ENCODE results near the gene PARD3. TPM values are rescaled to one million over a fixed set of nuclear protein-coding genes. Genes with fewer than 3 reads are reported as not detected.

The PARD3 gene
- total RNA-seq, 1 donor from 2014 or later: 0.11 TPM

DNA sequence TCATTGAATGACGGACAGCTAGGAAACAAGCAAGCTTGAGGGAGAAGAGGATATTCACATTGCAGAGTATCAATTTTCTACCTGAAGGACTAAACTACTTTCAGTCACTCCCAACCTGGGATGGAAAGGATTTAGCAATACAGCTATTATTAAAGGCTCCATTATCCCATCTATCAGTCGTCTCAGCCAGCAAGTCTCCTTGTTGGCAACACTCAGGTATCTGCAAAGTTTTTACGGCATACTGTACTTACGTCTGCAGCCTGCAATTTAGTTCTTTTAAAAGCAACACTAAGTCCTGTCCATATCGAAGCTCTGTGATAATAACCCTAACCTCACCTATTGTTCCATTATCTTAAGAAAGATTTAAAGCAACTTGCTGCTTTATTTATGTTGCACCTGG is 689.4 kb downstream of the PARD3 start:
- POLR2A ChIA-PET: no interaction called here
- intact Hi-C loops (cut with micrococcal nuclease): no loop called here
- no peaks in the 10 kb centered on the region for H3K27me3 Mint-ChIP-seq
- no peak overlapping the region for H3K4me3 Mint-ChIP-seq
- no peaks in the 10 kb centered on the region for H3K4me1 Mint-ChIP-seq
- ATAC-seq (ENCODE audit: low read depth) (no peak), DNase-seq (no peak)
- TF ChIP-seq, protein P1, sequence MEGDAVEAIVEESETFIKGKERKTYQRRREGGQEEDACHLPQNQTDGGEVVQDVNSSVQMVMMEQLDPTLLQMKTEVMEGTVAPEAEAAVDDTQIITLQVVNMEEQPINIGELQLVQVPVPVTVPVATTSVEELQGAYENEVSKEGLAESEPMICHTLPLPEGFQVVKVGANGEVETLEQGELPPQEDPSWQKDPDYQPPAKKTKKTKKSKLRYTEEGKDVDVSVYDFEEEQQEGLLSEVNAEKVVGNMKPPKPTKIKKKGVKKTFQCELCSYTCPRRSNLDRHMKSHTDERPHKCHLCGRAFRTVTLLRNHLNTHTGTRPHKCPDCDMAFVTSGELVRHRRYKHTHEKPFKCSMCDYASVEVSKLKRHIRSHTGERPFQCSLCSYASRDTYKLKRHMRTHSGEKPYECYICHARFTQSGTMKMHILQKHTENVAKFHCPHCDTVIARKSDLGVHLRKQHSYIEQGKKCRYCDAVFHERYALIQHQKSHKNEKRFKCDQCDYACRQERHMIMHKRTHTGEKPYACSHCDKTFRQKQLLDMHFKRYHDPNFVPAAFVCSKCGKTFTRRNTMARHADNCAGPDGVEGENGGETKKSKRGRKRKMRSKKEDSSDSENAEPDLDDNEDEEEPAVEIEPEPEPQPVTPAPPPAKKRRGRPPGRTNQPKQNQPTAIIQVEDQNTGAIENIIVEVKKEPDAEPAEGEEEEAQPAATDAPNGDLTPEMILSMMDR (IDR thresholded peaks at IDR 0.05): no peak
- H3K9me3 Mint-ChIP-seq: no peaks in the 10 kb centered on the region
- no peaks in the 10 kb centered on the region for H3K36me3 Mint-ChIP-seq (ENCODE audit: low read depth)
- CTCF ChIA-PET: no interaction called here
- H3K27ac Mint-ChIP-seq: no peak overlapping the region

DNA sequence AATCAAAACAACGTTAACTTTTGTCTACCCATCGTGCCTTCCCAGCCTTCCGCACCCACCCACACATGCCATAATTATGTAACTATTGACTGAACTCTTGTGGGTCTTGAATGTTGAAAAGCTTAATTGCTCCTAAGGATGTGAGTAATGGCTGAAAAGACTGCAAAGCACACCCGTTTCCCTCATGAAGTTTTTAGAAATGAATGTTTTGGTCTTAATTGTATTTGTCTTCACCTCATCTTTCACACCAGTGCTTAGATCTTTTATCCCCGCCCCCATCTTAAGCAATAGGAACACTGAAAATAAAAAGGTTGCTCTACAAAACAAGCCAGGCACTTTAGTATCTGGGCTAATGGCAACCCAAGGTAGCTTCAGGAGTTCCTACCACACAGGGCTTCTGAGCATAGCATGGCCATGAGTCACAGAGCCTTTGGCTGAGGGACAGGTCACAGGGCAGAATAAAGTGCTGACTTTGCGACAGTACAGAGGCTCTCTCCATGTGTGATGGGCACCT is 690.5 kb downstream of the PARD3 start:
- DNase-seq (no peak), ATAC-seq (ENCODE audit: low read depth) (no peak)
- Mint-ChIP-seq H3K9me3 (no peaks in the 10 kb centered on the region), H3K36me3 (ENCODE audit: low read depth) (no peaks in the 10 kb centered on the region), H3K27ac (no peak overlapping the region), H3K27me3 (no peaks in the 10 kb centered on the region), H3K4me1 (no peaks in the 10 kb centered on the region), H3K4me3 (no peak overlapping the region)
- POLR2A ChIA-PET: no interaction called here
- intact Hi-C loops (cut with micrococcal nuclease): no loop called here
- CTCF ChIA-PET: no interaction called here
- TF ChIP-seq, protein P1 (IDR thresholded peaks at IDR 0.05): no peak

DNA sequence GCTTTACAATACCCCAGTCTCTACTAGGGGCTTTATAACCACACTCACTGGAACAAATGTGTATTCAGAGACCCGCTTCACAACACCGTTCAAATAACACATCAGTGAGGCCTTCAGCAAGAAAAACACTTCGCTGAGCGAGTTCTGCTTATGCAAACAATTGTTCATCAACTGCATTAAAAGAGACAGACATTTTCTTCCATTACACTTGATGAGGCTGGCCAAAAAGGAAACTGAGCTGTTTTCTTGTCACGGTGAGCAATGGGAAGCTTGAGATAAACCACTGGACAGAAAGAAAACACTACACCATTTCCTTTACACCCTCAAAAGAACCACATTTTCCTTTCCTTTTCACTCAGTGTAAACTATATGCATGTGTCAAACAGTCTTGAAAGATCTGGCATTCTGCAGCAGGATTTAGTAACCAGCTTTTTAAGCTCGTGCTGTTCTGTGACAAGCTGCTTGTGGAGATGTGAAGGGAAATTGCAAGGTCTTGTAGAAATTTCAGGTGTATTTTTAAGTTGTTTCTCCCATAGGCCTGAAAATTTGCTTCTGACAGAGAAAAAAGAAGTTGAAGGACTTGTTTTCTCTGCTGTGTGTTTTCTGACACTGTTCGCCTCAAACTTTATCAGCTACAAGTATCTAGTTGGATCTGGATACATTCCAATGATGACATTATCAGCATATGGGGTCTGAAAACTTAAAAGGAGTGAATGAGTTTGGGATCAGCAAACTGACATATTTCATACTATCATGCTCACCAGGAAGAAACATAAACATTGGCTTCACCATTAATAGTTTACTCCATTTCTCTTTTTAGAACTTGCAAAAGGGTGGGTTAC is 693.1 kb downstream of the PARD3 start:
- H3K4me3 Mint-ChIP-seq: no peak overlapping the region
- H3K27ac Mint-ChIP-seq: no peak overlapping the region
- no peaks in the 10 kb centered on the region for H3K27me3 Mint-ChIP-seq
- DNase-seq (no peak), ATAC-seq (ENCODE audit: low read depth) (no peak)
- TF ChIP-seq, protein P1 (IDR thresholded peaks at IDR 0.05): no peak
- H3K4me1 Mint-ChIP-seq: no peaks in the 10 kb centered on the region
- ChIA-PET POLR2A (no interaction called here), CTCF (no interaction called here)
- H3K9me3 Mint-ChIP-seq: no peaks in the 10 kb centered on the region
- intact Hi-C loops (cut with micrococcal nuclease): no loop called here
- H3K36me3 Mint-ChIP-seq (ENCODE audit: low read depth): no peaks in the 10 kb centered on the region

DNA sequence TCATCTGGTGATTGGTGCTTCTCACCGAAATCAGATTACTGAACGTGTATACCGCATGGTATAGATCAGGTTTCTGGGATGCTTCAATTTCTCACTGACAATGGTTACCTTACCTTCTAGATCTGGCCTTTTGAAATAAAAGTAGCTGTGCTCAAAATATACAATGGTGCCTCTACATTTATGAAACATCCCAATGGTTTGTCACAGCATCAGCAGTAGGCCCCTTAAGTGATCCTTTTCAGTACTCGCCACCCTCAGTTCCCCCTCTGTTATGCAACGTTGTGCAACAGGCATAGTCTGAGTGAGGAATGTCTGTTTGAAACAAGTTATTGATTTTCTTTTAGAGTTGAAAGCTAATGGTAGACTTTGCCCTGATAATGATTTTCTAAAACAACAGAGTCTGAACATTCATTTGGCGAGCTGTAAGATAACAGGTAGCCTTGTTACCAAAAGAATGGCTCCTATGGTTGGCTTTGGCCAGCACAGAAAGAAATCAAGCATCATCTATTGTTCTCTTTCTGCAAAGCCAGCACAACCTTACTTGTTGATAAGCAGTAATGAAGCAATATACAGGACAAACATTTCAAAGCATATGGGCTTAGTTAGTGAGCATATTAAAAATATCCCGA is 693.9 kb downstream of the PARD3 start:
- no peaks in the 10 kb centered on the region for H3K4me1 Mint-ChIP-seq
- TF ChIP-seq, protein P1 (IDR thresholded peaks at IDR 0.05): no peak
- H3K27ac Mint-ChIP-seq: no peak overlapping the region
- H3K9me3 Mint-ChIP-seq: no peaks in the 10 kb centered on the region
- no peak overlapping the region for H3K4me3 Mint-ChIP-seq
- POLR2A ChIA-PET: no interaction called here
- intact Hi-C loops (cut with micrococcal nuclease): no loop called here
- H3K36me3 Mint-ChIP-seq (ENCODE audit: low read depth): no peaks in the 10 kb centered on the region
- CTCF ChIA-PET: no interaction called here
- no peak for ATAC-seq (ENCODE audit: low read depth)
- H3K27me3 Mint-ChIP-seq: no peaks in the 10 kb centered on the region
- no peak for DNase-seq

DNA sequence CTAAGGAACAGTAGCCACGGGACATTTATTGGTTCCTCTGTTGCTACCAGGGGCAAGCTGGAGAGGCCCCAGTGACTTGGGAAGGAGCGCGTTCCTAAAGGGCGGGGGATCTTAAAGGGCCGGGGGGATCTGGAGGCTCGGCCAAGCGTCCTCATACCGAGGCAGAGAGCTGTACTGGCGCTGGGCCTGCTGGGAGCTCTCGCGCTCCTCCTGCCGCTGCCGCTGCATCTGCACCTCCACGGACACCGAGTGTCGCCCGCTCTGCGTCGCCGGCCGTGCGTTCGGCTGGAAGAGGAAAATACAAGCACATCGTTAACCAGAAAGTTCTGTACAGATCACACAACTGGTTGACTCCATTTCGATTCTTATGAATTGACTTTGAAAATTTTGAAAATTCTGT is 695.6 kb downstream of the PARD3 start:
- no peaks in the 10 kb centered on the region for H3K4me1 Mint-ChIP-seq
- H3K4me3 Mint-ChIP-seq: no peak overlapping the region
- ATAC-seq (ENCODE audit: low read depth) (no peak), DNase-seq (no peak)
- TF ChIP-seq, protein P1 (IDR thresholded peaks at IDR 0.05): no peak
- H3K36me3 Mint-ChIP-seq (ENCODE audit: low read depth): no peaks in the 10 kb centered on the region
- H3K27me3 Mint-ChIP-seq: no peaks in the 10 kb centered on the region
- ChIA-PET POLR2A (no interaction called here), CTCF (no interaction called here)
- intact Hi-C loops (cut with micrococcal nuclease): no loop called here
- H3K9me3 Mint-ChIP-seq: no peaks in the 10 kb centered on the region
- no peak overlapping the region for H3K27ac Mint-ChIP-seq

Measured in activated B cell treated with CpG ODN at 0.5 μM for 24 hours (primary cell).